Loucy (cell line): ENCODE data around the gene DHX32.
"Not testable (repeated sequence)": the region's sequence is repeated elsewhere in the genome, so short reads cannot be mapped to it uniquely, and the experiment has no call there.

Experiments used
- EZH2phosphoT487 ChIP-seq: fragments of 200-600 bp; IDR thresholded peaks from 2 replicates; pipeline ENCODE4 v1.6.1; 2018; ENCODE audit warnings: antibody characterized with exemption, mild to moderate bottlenecking, moderate library complexity, borderline replicate concordance
- TF ChIP-seq, protein P1 (sequence below): fragments of 200-600 bp; sonication (generic); conservative IDR thresholded peaks from 2 replicates; pipeline ENCODE4 v1.5.1; 2014; ENCODE audit warnings: mild to moderate bottlenecking, antibody characterized with exemption, low read length

DNA sequence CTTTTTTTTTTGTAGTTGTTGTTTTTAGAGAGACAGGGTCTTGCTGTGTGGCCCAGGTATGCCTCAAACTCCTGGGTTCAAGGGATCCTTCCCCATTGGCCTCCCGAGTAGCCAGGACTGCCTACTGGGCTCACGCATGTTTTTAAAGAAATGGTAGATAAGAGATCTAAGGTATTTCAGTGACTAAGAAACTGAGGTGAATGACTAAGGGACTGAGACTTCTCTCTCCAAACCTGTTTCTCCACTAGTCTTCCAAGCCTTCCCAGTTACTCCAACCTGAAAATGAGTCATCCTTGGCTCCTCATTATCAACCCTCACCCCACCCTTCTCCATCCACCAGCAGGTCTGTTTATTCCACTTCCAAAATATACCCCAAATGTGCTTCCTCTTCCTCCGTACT, 19.9 kb upstream of the DHX32 start:
- TF ChIP-seq, protein P1, sequence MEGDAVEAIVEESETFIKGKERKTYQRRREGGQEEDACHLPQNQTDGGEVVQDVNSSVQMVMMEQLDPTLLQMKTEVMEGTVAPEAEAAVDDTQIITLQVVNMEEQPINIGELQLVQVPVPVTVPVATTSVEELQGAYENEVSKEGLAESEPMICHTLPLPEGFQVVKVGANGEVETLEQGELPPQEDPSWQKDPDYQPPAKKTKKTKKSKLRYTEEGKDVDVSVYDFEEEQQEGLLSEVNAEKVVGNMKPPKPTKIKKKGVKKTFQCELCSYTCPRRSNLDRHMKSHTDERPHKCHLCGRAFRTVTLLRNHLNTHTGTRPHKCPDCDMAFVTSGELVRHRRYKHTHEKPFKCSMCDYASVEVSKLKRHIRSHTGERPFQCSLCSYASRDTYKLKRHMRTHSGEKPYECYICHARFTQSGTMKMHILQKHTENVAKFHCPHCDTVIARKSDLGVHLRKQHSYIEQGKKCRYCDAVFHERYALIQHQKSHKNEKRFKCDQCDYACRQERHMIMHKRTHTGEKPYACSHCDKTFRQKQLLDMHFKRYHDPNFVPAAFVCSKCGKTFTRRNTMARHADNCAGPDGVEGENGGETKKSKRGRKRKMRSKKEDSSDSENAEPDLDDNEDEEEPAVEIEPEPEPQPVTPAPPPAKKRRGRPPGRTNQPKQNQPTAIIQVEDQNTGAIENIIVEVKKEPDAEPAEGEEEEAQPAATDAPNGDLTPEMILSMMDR = not testable (repeated sequence)
- TF ChIP-seq EZH2phosphoT487 = not testable (repeated sequence)
